Panc1 (cell line): ENCODE data around the gene KRT33A. TPM values are rescaled to one million over a fixed set of nuclear protein-coding genes. Genes with fewer than 3 reads are reported as not detected.

ENCODE experiments used
- ATAC-seq: fragments of 200-7000 bp; cut with Tn5 transposase; 2 replicates; pipeline ENCODE4 v1.9.1; 2020; ENCODE audit warnings: mild to moderate bottlenecking, moderate library complexity
- BruUV-seq: library from RNA; stranded (reverse); fragments of 400-500 nt; replicated peaks from 2 replicates; lab custom pipeline; 2021; lab: Mats Ljungman, UMichigan
- CTCF ChIA-PET: fragments of 300-600 bp; sonication (Branson Sonifier 250); formaldehyde crosslinking; loops from one replicate; lab custom pipeline; 2022; ENCODE audit warnings: antibody characterized with exemption; lab: Charles Lee
- POLR2A ChIA-PET: fragments of 300-600 bp; sonication (Branson Sonifier 250); formaldehyde crosslinking; loops from one replicate; lab custom pipeline; 2022; ENCODE audit warnings: antibody characterized with exemption; lab: Charles Lee
- DNase-seq: peaks from one replicate; pipeline ENCODE4 v3.0.0-alpha.2; 2010; ENCODE audit warnings: low read depth, low spot score
- H3K27ac ChIP-seq: 2 replicates; pipeline ENCODE4 v1.5.1; 2011; ENCODE audit warnings: mild to moderate bottlenecking, low read length, inconsistent platforms
- H3K27me3 ChIP-seq: fragments of 200-500 bp; sonication (Bioruptor generic); 2 replicates; pipeline ENCODE4 v1.6.0; 2014; ENCODE audit warnings: low read length, inconsistent platforms; ENCODE audit not compliant: control insufficient read depth, insufficient read depth
- H3K36me3 ChIP-seq: fragments of 200-500 bp; sonication (Bioruptor generic); 2 replicates; pipeline ENCODE4 v1.5.1; 2014; ENCODE audit warnings: inconsistent platforms, mild to moderate bottlenecking, low read length, moderate library complexity; ENCODE audit not compliant: control insufficient read depth, insufficient read depth
- H3K4me1 ChIP-seq: 2 replicates; pipeline ENCODE4 v1.5.1; 2011; ENCODE audit warnings: inconsistent platforms, mild to moderate bottlenecking, low read length, moderate library complexity; ENCODE audit not compliant: control insufficient read depth, insufficient read depth
- H3K4me3 ChIP-seq, 2 experiments: 2 replicates each; pipeline ENCODE4 v1.5.1; 2011 to 2012; ENCODE audit warnings: low read depth in 2 of 2, low read length in 2 of 2, mild to moderate bottlenecking in 2 of 2, inconsistent platforms in 1 of 2, moderate library complexity in 1 of 2
- H3K9me3 ChIP-seq: fragments of 200-500 bp; sonication (Bioruptor generic); 2 replicates; pipeline ENCODE4 v1.5.1; 2014; ENCODE audit warnings: low read depth, mild to moderate bottlenecking, inconsistent platforms, low read length, moderate library complexity; ENCODE audit not compliant: control insufficient read depth, insufficient read depth
- CTCF ChIP-seq: fragments of 450-650 bp; IDR thresholded peaks from 2 replicates; pipeline ENCODE4 v1.5.1; 2017; ENCODE audit warnings: mild to moderate bottlenecking
- POLR2AphosphoS5 ChIP-seq: IDR thresholded peaks from 2 replicates; pipeline ENCODE4 v1.6.1; 2012; ENCODE audit warnings: mild to moderate bottlenecking, low read depth, low read length, moderate library complexity
- REST ChIP-seq, 2 experiments: IDR thresholded peaks; 2 replicates each; pipeline ENCODE4 v1.6.1; 2011 to 2012; ENCODE audit warnings: low read depth in 2 of 2, control low read depth in 1 of 2, low read length in 1 of 2, mild to moderate bottlenecking in 1 of 2, moderate library complexity in 1 of 2; ENCODE audit not compliant: insufficient read depth in 1 of 2
- SIN3A ChIP-seq: IDR thresholded peaks from 2 replicates; pipeline ENCODE4 v1.6.1; 2012; ENCODE audit warnings: low read depth, mild to moderate bottlenecking, low read length, moderate library complexity, borderline replicate concordance; ENCODE audit not compliant: insufficient read depth
- TCF7L2 ChIP-seq: IDR thresholded peaks from 2 replicates; pipeline ENCODE4 v1.6.1; 2011; ENCODE audit warnings: mild to moderate bottlenecking, low read depth, low read length, inconsistent platforms
- in situ Hi-C: cut with HindIII; loops from 2 replicates; pipeline ENCODE4 v1.10.0; 2016; ENCODE audit warnings: low sequenced_read_pairs, low pct_unique_long_range_greater_than_20kb
- intact Hi-C: fragments of 100-400 bp; cut with micrococcal nuclease; formaldehyde crosslinking; loops from one replicate; pipeline ENCODE4 v1.10.0; 2022; ENCODE audit not compliant: unreplicated experiment
- total RNA-seq: library from RNA; stranded (reverse); gene quantifications from one replicate; pipeline ENCODE4 v1.2.1, GENCODE V29; 2021; ENCODE audit not compliant: unreplicated experiment

The KRT33A gene
- total RNA-seq, 1 experiment from 2014 or later, result not detected

DNA sequence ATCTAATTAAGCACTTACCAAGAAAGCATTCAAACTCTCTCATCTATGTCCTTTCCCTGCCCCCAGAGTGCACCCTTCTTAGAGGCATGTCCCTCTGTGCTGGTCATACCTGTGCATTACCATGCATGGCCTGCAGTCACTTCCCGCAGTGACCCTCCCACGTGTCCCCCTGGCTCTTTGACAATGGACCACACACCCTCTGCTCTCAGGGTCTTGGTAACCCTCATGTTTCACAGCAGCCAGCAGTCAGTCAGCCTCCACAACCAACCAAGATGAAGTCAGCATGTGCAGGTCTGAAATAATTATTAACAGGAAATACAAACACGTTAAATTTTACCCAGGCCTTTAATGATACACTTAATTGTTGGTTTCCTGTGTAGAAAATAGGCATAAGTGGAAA, 10.1 kb downstream of the KRT33A start:
- no TSS peak for BruUV-seq
- intact Hi-C loops, result no loop called here
- CTCF ChIA-PET, result no interaction called here

DNA sequence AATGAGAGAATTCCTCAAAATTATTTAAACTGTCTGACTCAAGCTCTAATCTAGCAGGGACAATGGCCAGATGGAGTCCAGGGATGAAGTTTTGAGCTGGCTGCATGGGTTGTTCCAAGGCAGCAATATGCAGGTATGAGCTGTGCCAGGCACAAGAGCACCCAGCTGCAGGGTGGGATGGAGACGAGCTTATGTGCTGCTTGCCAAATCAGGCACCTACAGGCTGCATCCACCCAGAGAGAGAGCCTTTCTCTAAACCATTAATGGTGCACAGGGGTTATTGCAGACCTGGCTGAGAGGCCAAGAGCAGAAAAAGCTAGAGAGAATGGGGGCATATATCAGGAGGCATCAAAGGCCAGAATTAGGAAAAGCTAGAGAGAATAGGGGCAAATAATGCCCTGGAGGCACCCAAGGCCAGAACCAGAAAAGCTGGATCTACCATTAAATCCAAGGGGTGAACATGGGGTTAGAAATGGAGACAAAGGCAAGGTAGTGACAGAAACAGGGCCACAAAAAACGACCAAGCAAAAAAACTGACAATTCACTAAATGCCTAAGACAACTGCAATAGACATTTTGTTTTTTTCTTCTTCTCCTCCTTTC, 11.0 kb downstream of the KRT33A start:
- POLR2A ChIA-PET, result no interaction called here
- in situ Hi-C loops, result no loop called here
- no TSS peak for BruUV-seq
- Histone ChIP-seq H3K36me3 (no peaks in the 10 kb centered on the region), H3K4me3 (no peak overlapping the region), H3K27ac (no peak overlapping the region), H3K4me1 (no peaks in the 10 kb centered on the region), H3K27me3 (no peaks in the 10 kb centered on the region), H3K9me3 (no peaks in the 10 kb centered on the region)
- TF ChIP-seq REST (IDR thresholded peaks at IDR 0.05; ENCODE audit: insufficient read depth in 1 of 2, low read depth in 2 of 2, low read length in 1 of 2) (no peak), POLR2AphosphoS5 (no peak), SIN3A (no peak), CTCF (no peak), TCF7L2 (no peak)
- DNase-seq (no peak), ATAC-seq (no peak)
- CTCF ChIA-PET, result no interaction called here
- intact Hi-C loops, result loop anchor here (5.0 kb wide), 1 partner anchor 432 kb away; no protein-coding TSS in a partner anchor

More for the DNA sequence above, 10.1 kb downstream of the KRT33A start:
- Histone ChIP-seq H3K27ac (no peak overlapping the region), H3K4me1 (no peaks in the 10 kb centered on the region), H3K27me3 (no peaks in the 10 kb centered on the region), H3K4me3 (no peak overlapping the region), H3K36me3 (no peaks in the 10 kb centered on the region), H3K9me3 (no peaks in the 10 kb centered on the region)
- no peak for TF ChIP-seq REST (IDR thresholded peaks at IDR 0.05; ENCODE audit: insufficient read depth in 1 of 2, low read depth in 2 of 2, low read length in 1 of 2)
- no peak for TF ChIP-seq CTCF
- TF ChIP-seq POLR2AphosphoS5, result no peak
- TF ChIP-seq SIN3A, result no peak
- no peak for TF ChIP-seq TCF7L2
- ATAC-seq (no peak), DNase-seq (no peak)
- POLR2A ChIA-PET, result no interaction called here
- in situ Hi-C loops, result no loop called here
